ENCODE measurements around the gene TROAP.

TROAP gene

GRCh38 chr12:49284672-49285071 lies 38.4 kb upstream of the TROAP start:
- TF ChIP-seq TAF1 (IDR thresholded peaks at IDR 0.05; ENCODE audit: borderline replicate concordance, insufficient read depth, low read length): no peak
- no peak for TF ChIP-seq FOXP2 (optimal IDR thresholded peaks at IDR 0.05; ENCODE audit: borderline replicate concordance, extremely low read depth, extremely low read length, insufficient read depth)
- no peak for TF ChIP-seq POLR2AphosphoS5 (IDR thresholded peaks at IDR 0.05; ENCODE audit: low read depth, low read length)
- TF ChIP-seq REST (IDR thresholded peaks at IDR 0.05; ENCODE audit: insufficient read depth in 1 of 2, low read depth in 2 of 2, low read length in 2 of 2): no peak
- no peak for TF ChIP-seq SIN3A (IDR thresholded peaks at IDR 0.05; ENCODE audit: borderline replicate concordance, insufficient read depth, low read length)

GRCh38 chr12:49287876-49288275 lies 35.2 kb upstream of the TROAP start:
- no peak for TF ChIP-seq FOXP2 (optimal IDR thresholded peaks at IDR 0.05; ENCODE audit: borderline replicate concordance, extremely low read depth, extremely low read length, insufficient read depth)
- TF ChIP-seq TAF1 (IDR thresholded peaks at IDR 0.05; ENCODE audit: borderline replicate concordance, insufficient read depth, low read length): no peak
- TF ChIP-seq POLR2AphosphoS5 (IDR thresholded peaks at IDR 0.05; ENCODE audit: low read depth, low read length): no peak
- TF ChIP-seq SIN3A (IDR thresholded peaks at IDR 0.05; ENCODE audit: borderline replicate concordance, insufficient read depth, low read length): no peak
- no peak for TF ChIP-seq REST (IDR thresholded peaks at IDR 0.05; ENCODE audit: insufficient read depth in 1 of 2, low read depth in 2 of 2, low read length in 2 of 2)

- TF ChIP-seq TAF1 (IDR thresholded peaks at IDR 0.05; ENCODE audit: borderline replicate concordance, insufficient read depth, low read length): no peak
- TF ChIP-seq REST (IDR thresholded peaks at IDR 0.05; ENCODE audit: insufficient read depth in 1 of 2, low read depth in 2 of 2, low read length in 2 of 2): no peak
These were observed 34.6 kb upstream of the TROAP start for GRCh38 chr12:49288412-49288853.

GRCh38 chr12:49288922-49289555 lies 34.0 kb upstream of the TROAP start:
- no peak for TF ChIP-seq REST (IDR thresholded peaks at IDR 0.05; ENCODE audit: insufficient read depth in 1 of 2, low read depth in 2 of 2, low read length in 2 of 2)

GRCh38 chr12:49292729-49293055 lies 30.4 kb upstream of the TROAP start:
- TF ChIP-seq FOXP2 (optimal IDR thresholded peaks at IDR 0.05; ENCODE audit: borderline replicate concordance, extremely low read depth, extremely low read length, insufficient read depth) (no peak), SIN3A (IDR thresholded peaks at IDR 0.05; ENCODE audit: borderline replicate concordance, insufficient read depth, low read length) (no peak), TAF1 (IDR thresholded peaks at IDR 0.05; ENCODE audit: borderline replicate concordance, insufficient read depth, low read length) (no peak), POLR2AphosphoS5 (IDR thresholded peaks at IDR 0.05; ENCODE audit: low read depth, low read length) (no peak), REST (IDR thresholded peaks at IDR 0.05; ENCODE audit: insufficient read depth in 1 of 2, low read depth in 2 of 2, low read length in 2 of 2) (no peak)

All from PFSK-1 (cell line).